WTC11 (cell line): ENCODE data around the gene ADGRL1. TPM values are rescaled to one million over a fixed set of nuclear protein-coding genes. Genes with fewer than 3 reads are reported as not detected.

Source experiments
- ATAC-seq: fragments of 200-7000 bp; cut with Tn5 transposase; 2 replicates; pipeline ENCODE4 v1.10.0; 2021; ENCODE audit warnings: mild to moderate bottlenecking, moderate library complexity
- CTCF ChIA-PET: fragments of 300-600 bp; sonication (Branson Sonifier 250); formaldehyde crosslinking; loops from one replicate; lab custom pipeline; 2021; ENCODE audit warnings: antibody characterized with exemption; lab: Charles Lee
- POLR2A ChIA-PET: fragments of 350-600 bp; sonication (Branson Sonifier 250); formaldehyde crosslinking; loops from one replicate; lab custom pipeline; 2021; ENCODE audit warnings: antibody characterized with exemption; lab: Charles Lee
- DNase-seq: peaks from one replicate; pipeline ENCODE4 v3.0.0; 2021; ENCODE audit warnings: low spot score
- H3K27ac Mint-ChIP-seq: 2 replicates; pipeline ENCODE4 v1.8.0; 2021; ENCODE audit warnings: mixed read lengths
- H3K27me3 Mint-ChIP-seq: 2 replicates; pipeline ENCODE4 v1.8.0; 2021; ENCODE audit warnings: low read depth, mild to moderate bottlenecking, moderate library complexity, mixed read lengths
- H3K36me3 Mint-ChIP-seq: 2 replicates; pipeline ENCODE4 v1.8.0; 2021; ENCODE audit warnings: mixed read lengths
- H3K4me1 Mint-ChIP-seq: 2 replicates; pipeline ENCODE4 v1.8.0; 2022; ENCODE audit warnings: mixed read lengths
- H3K4me3 Mint-ChIP-seq: 2 replicates; pipeline ENCODE4 v1.8.0; 2021; ENCODE audit warnings: mild to moderate bottlenecking, moderate library complexity, mixed read lengths
- H3K9me3 Mint-ChIP-seq: 2 replicates; pipeline ENCODE4 v1.8.0; 2021; ENCODE audit warnings: mixed read lengths
- ARID4B ChIP-seq: sonication (generic); formaldehyde crosslinking; IDR thresholded peaks from 2 replicates; pipeline ENCODE4 v1.8.0; 2023; ENCODE audit warnings: missing genetic modification reagents, mild to moderate bottlenecking, borderline replicate concordance
- EMX1 ChIP-seq: fragments of 250-450 bp; sonication (Bioruptor Pico); IDR thresholded peaks from 2 replicates; pipeline ENCODE4 v1.8.0; 2021; ENCODE audit warnings: mild to moderate bottlenecking
- PREB ChIP-seq: sonication (generic); formaldehyde crosslinking; IDR thresholded peaks from 2 replicates; pipeline ENCODE4 v1.8.1; 2022; ENCODE audit warnings: mild to moderate bottlenecking, missing genetic modification reagents, moderate library complexity, borderline replicate concordance
- USF2 ChIP-seq: sonication (generic); formaldehyde crosslinking; IDR thresholded peaks from 2 replicates; pipeline ENCODE4 v1.8.1; 2023; ENCODE audit warnings: mild to moderate bottlenecking, missing genetic modification reagents, moderate library complexity
- ZNF263 ChIP-seq: sonication (generic); formaldehyde crosslinking; IDR thresholded peaks from 2 replicates; pipeline ENCODE4 v1.8.1; 2022; ENCODE audit warnings: low read depth, mild to moderate bottlenecking, moderate library complexity, missing genetic modification reagents
- ZSCAN18 ChIP-seq: fragments of 250-450 bp; sonication (Bioruptor Pico); IDR thresholded peaks from 2 replicates; pipeline ENCODE4 v2.1.2; 2022; ENCODE audit warnings: mild to moderate bottlenecking, moderate library complexity
- total RNA-seq: library from RNA; stranded (reverse); gene quantifications from 3 replicates; pipeline ENCODE4 v1.2.3, GENCODE V29; 2021
- TF ChIP-seq, protein P1 (sequence below): fragments of 250-450 bp; sonication (Bioruptor Pico); IDR thresholded peaks from 2 replicates; pipeline ENCODE4 v1.9.0; 2021; ENCODE audit warnings: mild to moderate bottlenecking
- TF ChIP-seq, protein P2 (sequence below): sonication (generic); formaldehyde crosslinking; conservative IDR thresholded peaks from 2 replicates; pipeline ENCODE4 v1.8.1; 2022; ENCODE audit warnings: mild to moderate bottlenecking, missing genetic modification reagents
- TF ChIP-seq, protein P3 (sequence below): fragments of 250-450 bp; sonication (Bioruptor Pico); conservative IDR thresholded peaks from 2 replicates; pipeline ENCODE4 v1.9.0; 2021; ENCODE audit warnings: mild to moderate bottlenecking
- TF ChIP-seq, protein P4 (sequence below): sonication (generic); formaldehyde crosslinking; conservative IDR thresholded peaks from 2 replicates; pipeline ENCODE4 v1.8.1; 2023; ENCODE audit warnings: mild to moderate bottlenecking, low read depth, missing genetic modification reagents, moderate library complexity
- TF ChIP-seq, protein P5 (sequence below): sonication (generic); formaldehyde crosslinking; IDR thresholded peaks from 2 replicates; pipeline ENCODE4 v1.8.1; 2022; ENCODE audit warnings: missing genetic modification reagents, borderline replicate concordance

ADGRL1 gene
- total RNA-seq, 1 experiment from 2014 or later = 128 TPM

DNA sequence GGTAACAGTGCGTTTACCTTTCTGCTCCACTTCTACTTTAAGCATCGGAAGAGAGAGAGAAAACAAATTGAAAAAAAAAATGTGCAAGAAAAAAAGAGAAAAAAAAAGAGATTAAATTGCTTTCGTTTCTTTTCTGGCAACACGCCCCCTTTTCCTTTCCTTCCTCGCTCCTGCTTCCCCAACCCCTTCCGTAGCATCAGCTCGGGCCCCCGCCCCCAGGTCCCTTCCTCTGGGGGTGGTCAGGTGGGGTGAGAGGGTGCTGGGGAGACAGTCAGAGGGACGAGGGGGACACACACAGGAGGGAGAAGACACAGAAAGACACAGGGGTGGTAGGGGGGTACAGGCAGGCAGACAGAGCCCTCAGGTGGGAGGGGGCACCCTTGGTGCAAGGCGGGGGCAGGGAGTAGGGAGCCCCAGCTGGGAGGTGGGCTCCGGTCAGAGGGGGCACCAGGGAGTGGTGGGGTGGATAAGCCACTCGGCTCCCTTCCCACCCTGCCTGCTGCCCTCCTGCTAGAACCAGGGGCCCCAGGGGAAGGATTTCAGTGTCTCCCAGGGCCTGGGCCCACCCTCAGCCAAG lies 38.9 kb downstream of the ADGRL1 start (continued):
- TF ChIP-seq, protein P1, sequence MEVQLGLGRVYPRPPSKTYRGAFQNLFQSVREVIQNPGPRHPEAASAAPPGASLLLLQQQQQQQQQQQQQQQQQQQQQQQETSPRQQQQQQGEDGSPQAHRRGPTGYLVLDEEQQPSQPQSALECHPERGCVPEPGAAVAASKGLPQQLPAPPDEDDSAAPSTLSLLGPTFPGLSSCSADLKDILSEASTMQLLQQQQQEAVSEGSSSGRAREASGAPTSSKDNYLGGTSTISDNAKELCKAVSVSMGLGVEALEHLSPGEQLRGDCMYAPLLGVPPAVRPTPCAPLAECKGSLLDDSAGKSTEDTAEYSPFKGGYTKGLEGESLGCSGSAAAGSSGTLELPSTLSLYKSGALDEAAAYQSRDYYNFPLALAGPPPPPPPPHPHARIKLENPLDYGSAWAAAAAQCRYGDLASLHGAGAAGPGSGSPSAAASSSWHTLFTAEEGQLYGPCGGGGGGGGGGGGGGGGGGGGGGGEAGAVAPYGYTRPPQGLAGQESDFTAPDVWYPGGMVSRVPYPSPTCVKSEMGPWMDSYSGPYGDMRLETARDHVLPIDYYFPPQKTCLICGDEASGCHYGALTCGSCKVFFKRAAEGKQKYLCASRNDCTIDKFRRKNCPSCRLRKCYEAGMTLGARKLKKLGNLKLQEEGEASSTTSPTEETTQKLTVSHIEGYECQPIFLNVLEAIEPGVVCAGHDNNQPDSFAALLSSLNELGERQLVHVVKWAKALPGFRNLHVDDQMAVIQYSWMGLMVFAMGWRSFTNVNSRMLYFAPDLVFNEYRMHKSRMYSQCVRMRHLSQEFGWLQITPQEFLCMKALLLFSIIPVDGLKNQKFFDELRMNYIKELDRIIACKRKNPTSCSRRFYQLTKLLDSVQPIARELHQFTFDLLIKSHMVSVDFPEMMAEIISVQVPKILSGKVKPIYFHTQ (CRISPR knock-in tag) = no peak
- TF ChIP-seq EMX1 (CRISPR knock-in tag) (no peak), ZSCAN18 (no peak), PREB (no peak), ZNF263 (CRISPR knock-in tag) (no peak)
- TF ChIP-seq, protein P2, sequence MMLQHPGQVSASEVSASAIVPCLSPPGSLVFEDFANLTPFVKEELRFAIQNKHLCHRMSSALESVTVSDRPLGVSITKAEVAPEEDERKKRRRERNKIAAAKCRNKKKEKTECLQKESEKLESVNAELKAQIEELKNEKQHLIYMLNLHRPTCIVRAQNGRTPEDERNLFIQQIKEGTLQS (CRISPR knock-in tag) = no peak
- TF ChIP-seq, protein P3, sequence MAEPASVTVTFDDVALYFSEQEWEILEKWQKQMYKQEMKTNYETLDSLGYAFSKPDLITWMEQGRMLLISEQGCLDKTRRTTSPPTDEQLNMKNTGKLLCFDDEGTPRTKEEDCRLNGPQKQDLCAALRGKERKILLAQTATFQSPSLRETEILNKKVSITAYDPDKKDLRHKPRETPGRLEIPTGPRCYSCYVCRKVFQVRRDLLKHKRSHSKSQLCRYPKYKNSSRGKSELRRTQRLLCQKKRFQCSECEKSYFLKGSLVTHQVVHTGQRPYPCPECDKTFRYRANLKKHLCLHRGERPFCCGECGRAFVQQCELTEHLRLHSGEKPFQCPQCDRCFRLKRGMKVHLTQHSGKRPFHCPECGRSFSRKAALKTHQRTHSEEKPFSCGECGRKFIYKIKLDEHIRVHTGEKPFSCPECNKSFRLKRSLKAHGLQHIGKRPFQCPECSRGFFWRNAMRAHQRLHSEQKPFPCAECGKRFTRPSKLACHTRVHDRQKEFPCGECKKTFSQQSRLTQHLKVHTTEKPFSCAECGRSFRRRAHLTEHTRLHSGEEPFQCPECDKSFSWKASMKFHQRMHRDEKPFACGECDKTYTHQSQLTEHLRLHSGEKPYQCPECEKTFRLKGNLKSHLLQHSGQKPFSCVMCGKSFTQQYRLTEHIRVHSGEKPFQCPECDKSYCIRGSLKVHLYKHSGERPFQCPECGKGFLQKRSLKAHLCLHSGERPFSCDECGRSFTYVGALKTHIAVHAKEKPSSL (CRISPR knock-in tag) = no peak

GRCh38 chr19:14165990-14166830 lies 39.8 kb downstream of the ADGRL1 start:
- 0 out of 2 replicates have a peak overlapping the region, but pooled peaks have one; percentile 49 for H3K27ac Mint-ChIP-seq
- ChIA-PET POLR2A (interaction anchor here (0.7 kb wide), 1 partner anchor 29 kb away, joined by 3 read pairs; no protein-coding TSS in a partner anchor), CTCF (interaction anchor here (0.6 to 2.4 kb wide), 4 partner anchors 18 to 270 kb away, joined by 3 to 8 read pairs (median 5); no protein-coding TSS in a partner anchor)
- H3K27me3 Mint-ChIP-seq = no peaks in the 10 kb centered on the region
- peaks cover 37% of the 10 kb centered on the region for H3K36me3 Mint-ChIP-seq
- H3K4me3 Mint-ChIP-seq = no peak overlapping the region
- ATAC-seq (no peak), DNase-seq (no peak)
- peaks cover 11% of the 10 kb centered on the region for H3K4me1 Mint-ChIP-seq
- no peaks in the 10 kb centered on the region for H3K9me3 Mint-ChIP-seq
- TF ChIP-seq, protein P4, sequence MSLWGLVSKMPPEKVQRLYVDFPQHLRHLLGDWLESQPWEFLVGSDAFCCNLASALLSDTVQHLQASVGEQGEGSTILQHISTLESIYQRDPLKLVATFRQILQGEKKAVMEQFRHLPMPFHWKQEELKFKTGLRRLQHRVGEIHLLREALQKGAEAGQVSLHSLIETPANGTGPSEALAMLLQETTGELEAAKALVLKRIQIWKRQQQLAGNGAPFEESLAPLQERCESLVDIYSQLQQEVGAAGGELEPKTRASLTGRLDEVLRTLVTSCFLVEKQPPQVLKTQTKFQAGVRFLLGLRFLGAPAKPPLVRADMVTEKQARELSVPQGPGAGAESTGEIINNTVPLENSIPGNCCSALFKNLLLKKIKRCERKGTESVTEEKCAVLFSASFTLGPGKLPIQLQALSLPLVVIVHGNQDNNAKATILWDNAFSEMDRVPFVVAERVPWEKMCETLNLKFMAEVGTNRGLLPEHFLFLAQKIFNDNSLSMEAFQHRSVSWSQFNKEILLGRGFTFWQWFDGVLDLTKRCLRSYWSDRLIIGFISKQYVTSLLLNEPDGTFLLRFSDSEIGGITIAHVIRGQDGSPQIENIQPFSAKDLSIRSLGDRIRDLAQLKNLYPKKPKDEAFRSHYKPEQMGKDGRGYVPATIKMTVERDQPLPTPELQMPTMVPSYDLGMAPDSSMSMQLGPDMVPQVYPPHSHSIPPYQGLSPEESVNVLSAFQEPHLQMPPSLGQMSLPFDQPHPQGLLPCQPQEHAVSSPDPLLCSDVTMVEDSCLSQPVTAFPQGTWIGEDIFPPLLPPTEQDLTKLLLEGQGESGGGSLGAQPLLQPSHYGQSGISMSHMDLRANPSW (CRISPR knock-in tag) = no peak
- no peak for TF ChIP-seq ARID4B
- TF ChIP-seq, protein P5, sequence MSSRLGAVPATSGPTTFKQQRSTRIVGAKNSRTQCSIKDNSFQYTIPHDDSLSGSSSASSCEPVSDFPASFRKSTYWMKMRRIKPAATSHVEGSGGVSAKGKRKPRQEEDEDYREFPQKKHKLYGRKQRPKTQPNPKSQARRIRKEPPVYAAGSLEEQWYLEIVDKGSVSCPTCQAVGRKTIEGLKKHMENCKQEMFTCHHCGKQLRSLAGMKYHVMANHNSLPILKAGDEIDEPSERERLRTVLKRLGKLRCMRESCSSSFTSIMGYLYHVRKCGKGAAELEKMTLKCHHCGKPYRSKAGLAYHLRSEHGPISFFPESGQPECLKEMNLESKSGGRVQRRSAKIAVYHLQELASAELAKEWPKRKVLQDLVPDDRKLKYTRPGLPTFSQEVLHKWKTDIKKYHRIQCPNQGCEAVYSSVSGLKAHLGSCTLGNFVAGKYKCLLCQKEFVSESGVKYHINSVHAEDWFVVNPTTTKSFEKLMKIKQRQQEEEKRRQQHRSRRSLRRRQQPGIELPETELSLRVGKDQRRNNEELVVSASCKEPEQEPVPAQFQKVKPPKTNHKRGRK (CRISPR knock-in tag) = no peak
- TF ChIP-seq USF2 (CRISPR knock-in tag) = no peak
